K562 (cell line): Measurements from ENCODE around the gene MC5R. TPM values are rescaled to one million over a fixed set of nuclear protein-coding genes. Genes with fewer than 3 reads are reported as not detected.

Experiments
- ATAC-seq: fragments of 200-7000 bp; cut with Tn5 transposase; 3 replicates; pipeline ENCODE4 v1.9.1; 2020; ENCODE audit warnings: moderate library complexity
- BruUV-seq: library from RNA; stranded (reverse); fragments of 400-500 nt; replicated peaks from 2 replicates; lab custom pipeline; 2021; lab: Mats Ljungman, UMichigan
- CTCF ChIA-PET: fragments of 300-600 bp; formaldehyde crosslinking; extraction: SDS; loops from one replicate; lab custom pipeline; 2021; ENCODE audit warnings: low intra/inter-chr PET ratio; lab: Yijun Ruan, JAX
- POLR2A ChIA-PET: fragments of 300-600, 350-650 bp; sonication (Branson Sonifier 250); formaldehyde crosslinking; extraction: SDS; loops from one replicate; lab custom pipeline; 2021; ENCODE audit warnings: antibody characterized with exemption, inconsistent platforms; lab: Yijun Ruan, JAX
- DNase-seq, 4 experiments: peaks; one replicate each; pipeline versions ENCODE4 v3.0.0 to v3.0.0-alpha.2; 2011 to 2018; ENCODE audit warnings: low spot score in 3 of 4, mixed read lengths in 3 of 4; ENCODE audit errors: extremely low read depth in 1 of 4
- FAIRE-seq: peaks from 2 replicates; lab custom pipeline; 2011; peaks lifted over from hg19 to GRCh38; lab: Jason Lieb, UNC
- H2AFZ ChIP-seq: 2 replicates; pipeline ENCODE4 v1.6.0; 2011; ENCODE audit warnings: low read depth, low read length, control low read depth, inconsistent platforms
- H3K27ac ChIP-seq: fragments of 200-600 bp; 3 replicates; pipeline ENCODE4 v1.8.0; 2011; ENCODE audit warnings: low read depth, mild to moderate bottlenecking, control low read depth, inconsistent platforms, low read length, moderate library complexity, mixed read lengths; ENCODE audit errors: extremely low read depth
- H3K27me3 ChIP-seq, 2 experiments: fragments of 300-600 bp in 1 of 2; 2 replicates in 1 of 2; 3 replicates in 1 of 2; pipeline versions ENCODE4 v1.6.0 to v1.8.0; 2011; ENCODE audit warnings: inconsistent platforms in 2 of 2, low read length in 2 of 2, mild to moderate bottlenecking in 1 of 2, mixed read lengths in 1 of 2, moderate library complexity in 1 of 2; ENCODE audit not compliant: control insufficient read depth in 2 of 2, insufficient read depth in 2 of 2
- H3K36me3 ChIP-seq: fragments of 300-600 bp; 3 replicates; pipeline ENCODE4 v1.8.0; 2011; ENCODE audit warnings: mild to moderate bottlenecking, low read length, inconsistent platforms; ENCODE audit not compliant: control insufficient read depth, insufficient read depth
- H3K4me1 ChIP-seq, 2 experiments: fragments of 200-600 bp in 1 of 2; replicated peaks in 1 of 2; 2 replicates in 1 of 2; 3 replicates in 1 of 2; pipeline versions ENCODE4 v1.5.1 to v1.8.0; 2011; ENCODE audit warnings: inconsistent platforms in 2 of 2, low read length in 2 of 2, mild to moderate bottlenecking in 1 of 2, mixed read lengths in 1 of 2, moderate library complexity in 1 of 2; ENCODE audit not compliant: control insufficient read depth in 2 of 2, insufficient read depth in 2 of 2
- H3K4me2 ChIP-seq: 2 replicates; pipeline ENCODE4 v1.6.1; 2011; ENCODE audit warnings: low read length, control low read depth, inconsistent platforms, mixed read lengths; ENCODE audit not compliant: insufficient read depth
- H3K4me3 ChIP-seq: fragments of 200-600 bp; sonication (generic), shearing (Covaris generic); 2 replicates; pipeline ENCODE4 v1.5.1; 2016; ENCODE audit warnings: control low read depth, inconsistent platforms
- H3K79me2 ChIP-seq: fragments of 200-600 bp; 3 replicates; pipeline ENCODE4 v1.8.0; 2011; ENCODE audit warnings: low read length, inconsistent platforms; ENCODE audit not compliant: control insufficient read depth, insufficient read depth
- H3K9ac ChIP-seq, 2 experiments: 2 replicates each; pipeline versions ENCODE4 v1.6.0 to v1.6.1; 2011; ENCODE audit warnings: low read depth in 2 of 2, low read length in 2 of 2, control low read depth in 1 of 2, inconsistent platforms in 1 of 2, mild to moderate bottlenecking in 1 of 2, mixed read lengths in 1 of 2; ENCODE audit not compliant: insufficient read depth in 1 of 2
- H3K9me1 ChIP-seq: one replicate; pipeline ENCODE4 v1.6.0; 2011; ENCODE audit warnings: inconsistent platforms, mild to moderate bottlenecking, low read length, moderate library complexity; ENCODE audit not compliant: control insufficient read depth, insufficient read depth
- H3K9me3 ChIP-seq: replicated peaks from 2 replicates; pipeline ENCODE4 v1.5.1; 2011; ENCODE audit warnings: low read depth, low read length, inconsistent platforms; ENCODE audit not compliant: control insufficient read depth, insufficient read depth
- H4K20me1 ChIP-seq: replicated peaks from 2 replicates; pipeline ENCODE4 v1.6.1; 2011; ENCODE audit warnings: low read length, inconsistent platforms, mixed read lengths; ENCODE audit not compliant: control insufficient read depth, insufficient read depth
- DMBX1 ChIP-seq: fragments of 250-450 bp; sonication (Bioruptor Pico); IDR thresholded peaks from 2 replicates; pipeline ENCODE4 v1.8.0; 2022; ENCODE audit warnings: inconsistent platforms, mild to moderate bottlenecking, moderate library complexity, borderline replicate concordance
- GTF2A2 ChIP-seq: IDR thresholded peaks from 2 replicates; pipeline ENCODE4 v1.6.1; 2016; ENCODE audit warnings: mild to moderate bottlenecking, missing genetic modification characterization, missing compliant biosample characterization
- NBN ChIP-seq: fragments of 450-650 bp; IDR thresholded peaks from 2 replicates; pipeline ENCODE4 v1.6.1; 2016; ENCODE audit warnings: low read depth, mild to moderate bottlenecking
- RBM25 ChIP-seq: fragments of 200-400 bp; formaldehyde crosslinking; IDR thresholded peaks from 2 replicates; pipeline ENCODE4 v1.6.1; 2018; ENCODE audit warnings: low read length, low read depth, moderate library complexity; ENCODE audit not compliant: severe bottlenecking
- SIN3A ChIP-seq, 2 experiments: fragments of 150-350 bp in 1 of 2; IDR thresholded peaks; 2 replicates each; pipeline ENCODE4 v1.6.1; 2011 to 2016; ENCODE audit warnings: borderline replicate concordance in 2 of 2, low read depth in 2 of 2, low read length in 2 of 2, mild to moderate bottlenecking in 2 of 2, moderate library complexity in 2 of 2; ENCODE audit not compliant: control insufficient read depth in 1 of 2
- TBL1XR1 ChIP-seq, 2 experiments: IDR thresholded peaks; 2 replicates each; pipeline ENCODE4 v1.6.1; 2012; ENCODE audit warnings: improper control_type of control experiment in 2 of 2, low read length in 2 of 2, mild to moderate bottlenecking in 1 of 2
- TCF7 ChIP-seq: sonication (generic); IDR thresholded peaks from 2 replicates; pipeline ENCODE4 v1.6.1; 2016; ENCODE audit warnings: antibody characterized with exemption, borderline replicate concordance
- ZFX ChIP-seq: sonication (generic); formaldehyde crosslinking; IDR thresholded peaks from 2 replicates; pipeline ENCODE4 v1.8.0; 2022; ENCODE audit warnings: mild to moderate bottlenecking, missing genetic modification reagents, moderate library complexity
- ZNF146 ChIP-seq: IDR thresholded peaks from one replicate; pipeline ENCODE4 v1.6.1; 2018; ENCODE audit warnings: missing compliant biosample characterization; ENCODE audit not compliant: unreplicated experiment
- WGBS: fragments of 100-300 bp; shearing (Covaris generic); methylation state at CpG from one replicate; pipeline ENCODE4 v1.1.6; 2016; ENCODE audit warnings: low coverage, mixed read lengths; ENCODE audit not compliant: insufficient coverage; ENCODE audit errors: missing lambda C conversion rate; 5-methylcytosine and 5-hydroxymethylcytosine counted together
- in situ Hi-C: fragments of 300-500 bp; cut with MboI; formaldehyde crosslinking; loops from 4 replicates; pipeline ENCODE4 v1.15.0; 2018; ENCODE audit warnings: inconsistent platforms, mixed read lengths
- intact Hi-C: fragments of 100-400 bp; cut with micrococcal nuclease; formaldehyde crosslinking; loops from 2 replicates; pipeline ENCODE4 v1.14.2; 2022
- polyA plus RNA-seq, 8 experiments: library from polyadenylated mRNA; depleted of rRNA in 4 of 8; stranded (reverse) in 5 of 8; unstranded in 3 of 8; fragments of >200 nt; fragmentation: Nextera tagmentation in 2 of 8; fragmentation: Illumina TruSeq in 1 of 8; extraction: Ambion mirVana in 2 of 8; extraction: Trizol in 1 of 8; gene quantifications; 2 replicates each; pipeline versions ENCODE4 v1.2.1 to v1.2.3, GENCODE V29; 2011 to 2014; ENCODE audit warnings: inconsistent platforms in 1 of 8, missing spikeins in 1 of 8
- total RNA-seq, 7 experiments: library from RNA; depleted of rRNA in 6 of 7; stranded (reverse); fragments of >200 nt in 6 of 7; fragmentation: Illumina TruSeq in 2 of 7; extraction: Trizol in 2 of 7; gene quantifications; 2 replicates each; pipeline versions ENCODE4 v1.2.1 to v1.2.3, GENCODE V29; 2011 to 2021; ENCODE audit warnings: low replicate concordance in 1 of 7
- TF ChIP-seq, protein P1 (sequence below): fragments of 250-450 bp; sonication (Bioruptor Pico); IDR thresholded peaks from 2 replicates; pipeline ENCODE4 v1.9.0; 2021; ENCODE audit warnings: mild to moderate bottlenecking
- TF ChIP-seq, protein P2 (sequence below): sonication (generic); formaldehyde crosslinking; IDR thresholded peaks from 2 replicates; pipeline ENCODE4 v1.8.0; 2022; ENCODE audit warnings: mild to moderate bottlenecking, missing genetic modification reagents
- TF ChIP-seq, protein P3 (sequence below): fragments of 150-350 bp; conservative IDR thresholded peaks from 2 replicates; pipeline ENCODE4 v1.6.1; 2014; ENCODE audit warnings: low read length

Gene MC5R
- total and polyA plus RNA-seq, 9 of the 15 experiments (the other 6 are each of a cell fraction or from before 2014, with no cell fraction given) = not detected

DNA sequence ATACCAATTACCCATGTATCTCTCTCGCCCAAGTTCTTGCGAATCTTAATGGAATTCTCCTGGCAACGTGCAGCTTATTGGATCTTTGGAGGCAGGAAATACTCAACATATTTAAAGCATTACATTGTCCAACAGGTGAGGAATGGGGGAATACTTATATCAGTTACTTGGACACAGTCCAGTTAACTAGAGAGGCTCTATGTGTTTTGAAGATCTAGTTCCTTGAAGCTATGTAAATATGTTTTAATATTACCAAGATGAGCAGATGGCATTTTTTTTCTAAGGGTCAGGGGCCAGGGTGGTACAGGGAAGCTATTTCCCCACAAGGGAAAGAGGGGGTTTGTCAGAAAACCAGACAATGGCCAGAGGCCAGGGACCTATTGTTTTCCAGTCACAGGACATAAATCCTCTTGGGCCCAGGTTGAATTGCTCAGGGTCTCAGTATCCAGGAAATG is 26.8 kb upstream of the MC5R start:
- in situ Hi-C loops = no loop called here
- no peaks in the 10 kb centered on the region for H3K79me2 ChIP-seq
- POLR2A ChIA-PET = no interaction called here
- H3K9me1 ChIP-seq = no peaks in the 10 kb centered on the region
- intact Hi-C loops = no loop called here
- no peak for FAIRE-seq
- H3K36me3 ChIP-seq = no peaks in the 10 kb centered on the region
- TF ChIP-seq TBL1XR1 (IDR thresholded peaks at IDR 0.05; ENCODE audit: low read length in 2 of 2) (no peak), ZNF146 (CRISPR knock-in tag) (no peak), NBN (no peak), TCF7 (no peak), SIN3A (IDR thresholded peaks at IDR 0.05; ENCODE audit: borderline replicate concordance in 2 of 2, control insufficient read depth in 1 of 2, low read depth in 2 of 2, low read length in 2 of 2) (no peak), DMBX1 (CRISPR knock-in tag) (no peak), ZFX (CRISPR knock-in tag) (no peak), GTF2A2 (no peak), RBM25 (no peak)
- TF ChIP-seq, protein P1, sequence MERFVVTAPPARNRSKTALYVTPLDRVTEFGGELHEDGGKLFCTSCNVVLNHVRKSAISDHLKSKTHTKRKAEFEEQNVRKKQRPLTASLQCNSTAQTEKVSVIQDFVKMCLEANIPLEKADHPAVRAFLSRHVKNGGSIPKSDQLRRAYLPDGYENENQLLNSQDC (CRISPR knock-in tag) = no peak
- TF ChIP-seq, protein P2, sequence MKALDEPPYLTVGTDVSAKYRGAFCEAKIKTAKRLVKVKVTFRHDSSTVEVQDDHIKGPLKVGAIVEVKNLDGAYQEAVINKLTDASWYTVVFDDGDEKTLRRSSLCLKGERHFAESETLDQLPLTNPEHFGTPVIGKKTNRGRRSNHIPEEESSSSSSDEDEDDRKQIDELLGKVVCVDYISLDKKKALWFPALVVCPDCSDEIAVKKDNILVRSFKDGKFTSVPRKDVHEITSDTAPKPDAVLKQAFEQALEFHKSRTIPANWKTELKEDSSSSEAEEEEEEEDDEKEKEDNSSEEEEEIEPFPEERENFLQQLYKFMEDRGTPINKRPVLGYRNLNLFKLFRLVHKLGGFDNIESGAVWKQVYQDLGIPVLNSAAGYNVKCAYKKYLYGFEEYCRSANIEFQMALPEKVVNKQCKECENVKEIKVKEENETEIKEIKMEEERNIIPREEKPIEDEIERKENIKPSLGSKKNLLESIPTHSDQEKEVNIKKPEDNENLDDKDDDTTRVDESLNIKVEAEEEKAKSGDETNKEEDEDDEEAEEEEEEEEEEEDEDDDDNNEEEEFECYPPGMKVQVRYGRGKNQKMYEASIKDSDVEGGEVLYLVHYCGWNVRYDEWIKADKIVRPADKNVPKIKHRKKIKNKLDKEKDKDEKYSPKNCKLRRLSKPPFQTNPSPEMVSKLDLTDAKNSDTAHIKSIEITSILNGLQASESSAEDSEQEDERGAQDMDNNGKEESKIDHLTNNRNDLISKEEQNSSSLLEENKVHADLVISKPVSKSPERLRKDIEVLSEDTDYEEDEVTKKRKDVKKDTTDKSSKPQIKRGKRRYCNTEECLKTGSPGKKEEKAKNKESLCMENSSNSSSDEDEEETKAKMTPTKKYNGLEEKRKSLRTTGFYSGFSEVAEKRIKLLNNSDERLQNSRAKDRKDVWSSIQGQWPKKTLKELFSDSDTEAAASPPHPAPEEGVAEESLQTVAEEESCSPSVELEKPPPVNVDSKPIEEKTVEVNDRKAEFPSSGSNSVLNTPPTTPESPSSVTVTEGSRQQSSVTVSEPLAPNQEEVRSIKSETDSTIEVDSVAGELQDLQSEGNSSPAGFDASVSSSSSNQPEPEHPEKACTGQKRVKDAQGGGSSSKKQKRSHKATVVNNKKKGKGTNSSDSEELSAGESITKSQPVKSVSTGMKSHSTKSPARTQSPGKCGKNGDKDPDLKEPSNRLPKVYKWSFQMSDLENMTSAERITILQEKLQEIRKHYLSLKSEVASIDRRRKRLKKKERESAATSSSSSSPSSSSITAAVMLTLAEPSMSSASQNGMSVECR (CRISPR knock-in tag) = no peak
- TF ChIP-seq, protein P3, sequence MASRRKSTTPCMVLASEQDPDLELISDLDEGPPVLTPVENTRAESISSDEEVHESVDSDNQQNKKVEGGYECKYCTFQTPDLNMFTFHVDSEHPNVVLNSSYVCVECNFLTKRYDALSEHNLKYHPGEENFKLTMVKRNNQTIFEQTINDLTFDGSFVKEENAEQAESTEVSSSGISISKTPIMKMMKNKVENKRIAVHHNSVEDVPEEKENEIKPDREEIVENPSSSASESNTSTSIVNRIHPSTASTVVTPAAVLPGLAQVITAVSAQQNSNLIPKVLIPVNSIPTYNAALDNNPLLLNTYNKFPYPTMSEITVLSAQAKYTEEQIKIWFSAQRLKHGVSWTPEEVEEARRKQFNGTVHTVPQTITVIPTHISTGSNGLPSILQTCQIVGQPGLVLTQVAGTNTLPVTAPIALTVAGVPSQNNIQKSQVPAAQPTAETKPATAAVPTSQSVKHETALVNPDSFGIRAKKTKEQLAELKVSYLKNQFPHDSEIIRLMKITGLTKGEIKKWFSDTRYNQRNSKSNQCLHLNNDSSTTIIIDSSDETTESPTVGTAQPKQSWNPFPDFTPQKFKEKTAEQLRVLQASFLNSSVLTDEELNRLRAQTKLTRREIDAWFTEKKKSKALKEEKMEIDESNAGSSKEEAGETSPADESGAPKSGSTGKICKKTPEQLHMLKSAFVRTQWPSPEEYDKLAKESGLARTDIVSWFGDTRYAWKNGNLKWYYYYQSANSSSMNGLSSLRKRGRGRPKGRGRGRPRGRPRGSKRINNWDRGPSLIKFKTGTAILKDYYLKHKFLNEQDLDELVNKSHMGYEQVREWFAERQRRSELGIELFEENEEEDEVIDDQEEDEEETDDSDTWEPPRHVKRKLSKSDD = no peak
- H3K27me3 ChIP-seq = peaks cover 11 to 25% of the 10 kb centered on the region in 2 experiments; a peak in 4 of 5 replicates
- no peak overlapping the region for H3K9ac ChIP-seq
- H3K4me3 ChIP-seq = no peak overlapping the region
- H4K20me1 ChIP-seq = no peaks in the 10 kb centered on the region
- no TSS peak for BruUV-seq
- no peak for DNase-seq
- H3K4me2 ChIP-seq = no peak overlapping the region
- no peaks in the 10 kb centered on the region for H3K9me3 ChIP-seq
- H3K4me1 ChIP-seq = peaks cover 0 to 9% of the 10 kb centered on the region in 2 experiments; a peak in 2 of 5 replicates
- no peak for ATAC-seq
- 0 out of 2 replicates have a peak overlapping the region, but pooled peaks have one; percentile 65 for H2AFZ ChIP-seq
- CTCF ChIA-PET = no interaction called here
- H3K27ac ChIP-seq = no peak overlapping the region
- 4% methylated on average over 3 of the region's 3 CpGs for WGBS
